T-helper 9 cell (primary cell): ENCODE data around the gene ENGASE.

Experiments
- DNase-seq: peaks from one replicate; pipeline ENCODE4 v3.0.0-alpha.2; 2020

ENGASE gene

GRCh38 chr17:79116575-79117368, 42.1 kb downstream of the ENGASE start:
- DNase-seq, result no peak

- no peak for DNase-seq
These were observed 43.4 kb downstream of the ENGASE start for GRCh38 chr17:79117905-79118487.

- DNase-seq, result no peak
These were observed 44.3 kb downstream of the ENGASE start for GRCh38 chr17:79118924-79119323.

- DNase-seq, result no peak
These were observed 45.6 kb downstream of the ENGASE start for GRCh38 chr17:79120259-79120658.

- DNase-seq, result no peak
These were observed 49.4 kb downstream of the ENGASE start for GRCh38 chr17:79123988-79124387.

GRCh38 chr17:79124513-79125209, 50.0 kb downstream of the ENGASE start:
- DNase-seq, result no peak

GRCh38 chr17:79125503-79125902, 50.9 kb downstream of the ENGASE start:
- no peak for DNase-seq

- DNase-seq, result no peak
These were observed 51.5 kb downstream of the ENGASE start for GRCh38 chr17:79126139-79126538.

- DNase-seq, result no peak
These were observed 53.0 kb downstream of the ENGASE start for GRCh38 chr17:79127534-79128135.

- DNase-seq, result no peak
These were observed 54.9 kb downstream of the ENGASE start for GRCh38 chr17:79129523-79129922.

GRCh38 chr17:79130536-79131273, 56.1 kb downstream of the ENGASE start:
- DNase-seq, result no peak

GRCh38 chr17:79131274-79131635, 56.6 kb downstream of the ENGASE start:
- DNase-seq, result no peak

- no peak for DNase-seq
These were observed 57.1 kb downstream of the ENGASE start for GRCh38 chr17:79131701-79132100.

GRCh38 chr17:79132271-79133064, 57.8 kb downstream of the ENGASE start:
- no peak for DNase-seq

GRCh38 chr17:79133214-79133613, 58.6 kb downstream of the ENGASE start:
- DNase-seq, result no peak

- no peak for DNase-seq
These were observed 59.4 kb downstream of the ENGASE start for GRCh38 chr17:79133985-79134384.

- DNase-seq, result no peak
These were observed 60.4 kb downstream of the ENGASE start for GRCh38 chr17:79135011-79135410.

GRCh38 chr17:79135628-79136405, 61.2 kb downstream of the ENGASE start:
- no peak for DNase-seq
